Heart left ventricle (tissue), 16 donors: ENCODE results near the gene MYOD1. TPM values are rescaled to one million over a fixed set of nuclear protein-coding genes. Genes with fewer than 3 reads are reported as not detected.

Experiments
- ATAC-seq, 4 donors: fragments of 200-7000 bp; cut with Tn5 transposase; one replicate each; pipeline ENCODE4 v1.9.1; 2020 to 2022; ENCODE audit warnings: moderate library complexity in 4 of 4, mild to moderate bottlenecking in 3 of 4, moderate number of reproducible peaks in 1 of 4
- DNase-seq, 5 donors: peaks; one replicate each; pipeline ENCODE4 v3.0.0-alpha.2; 2020
- H3K27ac ChIP-seq, 12 donors: fragments of 200-600 bp; sonication (generic) in 4 of 12; one replicate each; pipeline versions ENCODE4 v1.5.0 to v1.8.0; 2016 to 2022; ENCODE audit warnings: mild to moderate bottlenecking in 2 of 12
- H3K27me3 ChIP-seq, 9 donors: fragments of 200-600 bp; sonication (generic) in 2 of 9; one replicate each; pipeline versions ENCODE4 v1.5.1 to v1.8.0; 2016 to 2022; ENCODE audit warnings: mild to moderate bottlenecking in 3 of 9
- H3K36me3 ChIP-seq, 9 donors: fragments of 200-600 bp; sonication (generic) in 2 of 9; one replicate each; pipeline versions ENCODE4 v1.5.0 to v1.8.0; 2018 to 2022; ENCODE audit warnings: mild to moderate bottlenecking in 2 of 9
- H3K4me1 ChIP-seq, 12 donors: fragments of 200-600 bp; sonication (generic) in 4 of 12; one replicate each; pipeline versions ENCODE4 v1.5.0 to v1.8.0; 2016 to 2022; ENCODE audit warnings: mild to moderate bottlenecking in 3 of 12
- H3K4me3 ChIP-seq, 12 donors: fragments of 200-600 bp; sonication (generic) in 4 of 12; one replicate each; pipeline versions ENCODE4 v1.5.0 to v1.8.0; 2017 to 2022; ENCODE audit warnings: mild to moderate bottlenecking in 9 of 12, moderate library complexity in 4 of 12
- H3K9me3 ChIP-seq, 12 donors: fragments of 200-600 bp; sonication (generic) in 4 of 12; one replicate each; pipeline versions ENCODE4 v1.5.0 to v1.8.0; 2016 to 2022; ENCODE audit warnings: mild to moderate bottlenecking in 1 of 12
- CTCF ChIP-seq, 12 donors: fragments of 200-600 bp; sonication (generic) in 4 of 12; IDR thresholded peaks; one replicate each; pipeline versions ENCODE4 v1.5.0 to v1.8.0; 2018 to 2022; ENCODE audit warnings: antibody characterized with exemption in 12 of 12, mild to moderate bottlenecking in 5 of 12
- POLR2A ChIP-seq, 2 donors: fragments of 450-650 bp; IDR thresholded peaks; one replicate each; pipeline ENCODE4 v1.6.1; 2017; ENCODE audit warnings: antibody characterized with exemption in 2 of 2, mild to moderate bottlenecking in 2 of 2, moderate library complexity in 2 of 2
- WGBS, 4 donors: extraction: QIAGEN DNeasy Blood & Tissue Kit in 2 of 4; methylation state at CpG; one replicate each; pipeline versions ENCODE4 v1.1.5 to v1.1.7; 2013 to 2018; 5-methylcytosine and 5-hydroxymethylcytosine counted together
- intact Hi-C, 10 donors: fragments of 100-400 bp; cut with DNase I; formaldehyde crosslinking; loops; one replicate each; pipeline versions ENCODE4 v1.11.1 to v1.14.2; 2022
- polyA plus RNA-seq, 2 donors: library from polyadenylated mRNA; stranded (reverse); fragments of 200-250 nt; gene quantifications; one replicate each; pipeline ENCODE4 v1.2.3, GENCODE V29; 2013
- total RNA-seq, 9 donors: library from RNA; depleted of rRNA in 2 of 9; stranded (reverse); fragments of >200 nt in 2 of 9; fragmentation: NEBNext Ultra II Directional in 3 of 9; extraction: Animal tissue kit (Norgen Biotek cat#: 25700) in 3 of 9; gene quantifications; one replicate each; pipeline versions ENCODE4 v1.1.0 to v1.2.4, GENCODE V29; 2016 to 2023
- donor health status: ischemic (EF 13 %, LVEDD 7.1; RV severe dilation, severe dysfunction).
- donor health status: healthy with polysubstance abuse.
- donor health status: DM: no; HTN: yes; CAD: no.
- donor health status: DM: no; HTN: no; CAD: no.
- donor health status: ischemic (EF 25% LVEDD 6.9; RV normal size, moderate dysfunction).
- donor health status: ischemic (EF 25% LVEDD 5.7; RV mildly dilated, moderate dysfunction).
- donor health status: healthy.
- donor health status: DM: yes; HTN: yes; CAD: no.
- donor health status: ischemic (EF 35%, LVEDD 5.7; RV mildly dilated, moderate dysfunction).
- donor health status: nonischemic (EF 11% LVEDD 7.7; RV severe dilation, severe dysfunction).
- donor health status: DM: yes; HTN: yes; CAD: no.
- donor health status: PGD.
- donor health status: ischemic (EF 29% LVEDD 5.4; RV normal size, mild dysfunction).
- donor health status: nonischemic (EF 23%, LVEDD 6.1; RV moderate dilation, normal function).

MYOD1 gene
- total and polyA plus RNA-seq, 11 donors, result not detected

- no peaks in the 10 kb centered on the region for H3K36me3 ChIP-seq
- no peak for TF ChIP-seq POLR2A (IDR thresholded peaks at IDR 0.05)
- no peak for TF ChIP-seq CTCF (IDR thresholded peaks at IDR 0.05)
- ATAC-seq (no peak), DNase-seq (no peak)
- intact Hi-C loops, result no loop called here
- 87 to 96% (median 92%) methylated on average over 2 of the region's 2 CpGs for WGBS, 4 donors
- peaks cover 0 to 6% (median 0%) of the 10 kb centered on the region in 12 donors for H3K9me3 ChIP-seq
- H3K4me1 ChIP-seq, result no peaks in the 10 kb centered on the region
- no peak overlapping the region for H3K27ac ChIP-seq
- H3K27me3 ChIP-seq, result no peaks in the 10 kb centered on the region
- no peak overlapping the region for H3K4me3 ChIP-seq
These were observed 15.4 kb upstream of the MYOD1 start for GRCh38 chr11:17703951-17704350.

- Histone ChIP-seq H3K27ac (no peak overlapping the region), H3K36me3 (no peaks in the 10 kb centered on the region), H3K9me3 (peaks cover 0 to 6% (median 0%) of the 10 kb centered on the region in 12 donors), H3K4me3 (no peak overlapping the region), H3K4me1 (no peaks in the 10 kb centered on the region), H3K27me3 (peaks cover 0 to 11% (median 0%) of the 10 kb centered on the region in 9 donors)
- DNase-seq (no peak), ATAC-seq (no peak)
- intact Hi-C loops, result loop anchor here in 1 of 10 donors (5.0 kb wide), 1 partner anchor 86 kb away; no protein-coding TSS in a partner anchor
- TF ChIP-seq CTCF (IDR thresholded peaks at IDR 0.05) (no peak), POLR2A (IDR thresholded peaks at IDR 0.05) (no peak)
- 47 to 63% (median 54%) methylated on average over 4 of the region's 4 CpGs; no CpG with 5 or more reads in 1 of the 4 donors for WGBS, 4 donors
These were observed 11.5 kb upstream of the MYOD1 start for GRCh38 chr11:17707830-17708229.

DNA sequence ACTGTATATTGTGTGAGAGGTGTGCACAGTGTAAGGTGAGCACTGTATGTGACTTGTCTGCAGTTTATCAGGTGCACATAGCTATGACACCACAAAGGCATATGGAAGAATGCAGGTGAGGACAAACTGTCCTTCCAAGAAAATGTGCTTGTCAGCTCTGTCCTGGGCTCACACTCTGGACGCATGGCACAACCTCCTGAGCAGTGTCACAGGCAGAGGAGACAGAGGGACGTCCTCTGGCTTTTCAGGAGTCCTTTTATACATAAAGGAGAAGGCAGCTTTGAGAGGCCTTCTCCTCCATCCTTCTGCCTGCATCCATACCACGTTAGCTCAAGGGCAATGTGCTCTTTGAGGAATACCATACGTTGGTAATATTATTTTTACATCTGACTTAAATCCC lies 7.5 kb upstream of the MYOD1 start:
- Histone ChIP-seq H3K36me3 (no peaks in the 10 kb centered on the region), H3K4me1 (peaks cover 0 to 9% (median 0%) of the 10 kb centered on the region in 12 donors), H3K27me3 (peaks cover 0 to 35% (median 0%) of the 10 kb centered on the region in 9 donors), H3K4me3 (no peak overlapping the region), H3K9me3 (no peaks in the 10 kb centered on the region), H3K27ac (no peak overlapping the region)
- no peak for ATAC-seq
- no peak for DNase-seq
- intact Hi-C loops, result no loop called here
- TF ChIP-seq POLR2A (IDR thresholded peaks at IDR 0.05), result no peak
- no peak for TF ChIP-seq CTCF (IDR thresholded peaks at IDR 0.05)
- WGBS, 4 donors, result 20 to 40% (median 26%) methylated on average over 4 of the region's 4 CpGs

DNA sequence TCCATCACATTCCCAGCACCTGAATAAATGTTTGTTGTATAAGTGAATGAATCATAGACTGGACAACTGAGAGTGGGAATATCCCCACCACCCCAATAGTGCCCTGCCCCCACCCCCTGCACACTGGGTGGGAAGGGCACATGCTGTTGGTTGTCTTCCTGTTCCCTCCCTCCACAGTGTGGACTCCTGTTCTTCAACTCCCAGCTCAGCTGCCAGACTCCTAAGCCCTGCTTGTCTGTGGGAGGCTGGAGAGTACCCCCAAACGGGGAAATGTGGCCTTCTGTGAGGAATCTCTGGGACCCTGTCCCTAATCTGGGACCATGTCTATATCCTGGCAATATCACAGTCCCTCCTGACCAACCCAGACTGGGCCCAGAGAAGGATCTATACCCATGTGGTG lies 5.5 kb upstream of the MYOD1 start:
- Histone ChIP-seq H3K27ac (peak overlapping the region in 4 of 12 donors; percentile 38 to 57 (median 43)), H3K4me1 (peaks cover 0 to 9% (median 0%) of the 10 kb centered on the region in 12 donors), H3K36me3 (no peaks in the 10 kb centered on the region), H3K9me3 (no peaks in the 10 kb centered on the region), H3K4me3 (no peak overlapping the region), H3K27me3 (peaks cover 0 to 45% (median under 1%) of the 10 kb centered on the region in 9 donors)
- DNase-seq (no peak), ATAC-seq (peak in 2 of 4 donors; percentile 5 to 20)
- intact Hi-C loops, result no loop called here
- TF ChIP-seq CTCF (IDR thresholded peaks at IDR 0.05) (no peak), POLR2A (IDR thresholded peaks at IDR 0.05) (no peak)
- 0 to 40% (median 39%) methylated on average over 1 of the region's 1 CpG; no CpG with 5 or more reads in 1 of the 4 donors for WGBS, 4 donors
